Measurements from ENCODE around the gene KRTAP5-9.
"Not testable (repeated sequence)": the region's sequence is repeated elsewhere in the genome, so short reads cannot be mapped to it uniquely, and the experiment has no call there.

The KRTAP5-9 gene, protein sequence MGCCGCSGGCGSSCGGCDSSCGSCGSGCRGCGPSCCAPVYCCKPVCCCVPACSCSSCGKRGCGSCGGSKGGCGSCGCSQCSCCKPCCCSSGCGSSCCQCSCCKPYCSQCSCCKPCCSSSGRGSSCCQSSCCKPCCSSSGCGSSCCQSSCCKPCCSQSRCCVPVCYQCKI

GRCh38 chr11:71548120-71548519 is at the start of gene KRTAP5-9:
TSS of gene KRTAP5-9 (plus strand) at chr11:71548420. CDS start at chr11:71548658, 238 bp downstream.
- no peak for DNase-seq

DNA sequence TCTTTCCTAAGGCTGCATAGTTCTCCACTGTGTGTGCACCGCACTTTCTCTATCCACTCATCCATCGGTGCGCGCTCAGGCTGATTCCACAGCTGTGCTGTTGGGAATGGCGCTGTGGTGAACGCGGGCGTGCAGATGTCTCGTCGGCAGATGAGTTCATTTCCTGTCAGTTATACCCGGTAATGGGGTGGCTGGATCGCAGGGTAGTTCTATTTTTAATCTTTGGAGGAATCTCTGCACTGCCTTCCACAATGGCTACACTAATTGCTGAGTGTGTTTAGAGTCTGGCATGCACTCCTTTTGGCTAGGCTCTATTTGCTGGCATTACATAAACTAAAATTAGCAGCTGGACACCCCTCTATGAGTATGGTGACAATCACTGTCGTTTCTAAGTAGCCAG is 49.1 kb upstream of the KRTAP5-9 start:
- DNase-seq: no peak

DNA sequence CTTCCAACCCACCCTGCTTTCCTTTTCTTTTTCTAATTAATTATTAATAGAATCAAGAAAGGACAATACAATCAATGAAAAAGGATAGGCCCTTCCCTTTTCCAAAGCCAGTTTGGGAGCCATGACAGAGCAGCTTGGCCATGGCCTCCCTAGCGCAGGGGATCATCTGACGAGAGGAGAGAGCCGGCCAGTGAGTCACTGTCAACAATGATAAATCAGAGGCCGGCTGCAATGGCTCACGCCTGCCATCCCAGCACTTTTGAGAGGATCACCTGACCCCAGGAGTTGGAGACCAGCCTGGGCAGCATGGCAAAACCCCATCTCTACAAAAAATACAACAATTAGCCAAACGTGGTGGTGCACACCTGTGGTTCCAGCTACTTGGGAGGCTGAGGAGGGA is 48.7 kb upstream of the KRTAP5-9 start:
- no peak for DNase-seq

- DNase-seq: no peak
Observed at GRCh38 chr11:71500601-71501021, 47.6 kb upstream of the KRTAP5-9 start.

DNA sequence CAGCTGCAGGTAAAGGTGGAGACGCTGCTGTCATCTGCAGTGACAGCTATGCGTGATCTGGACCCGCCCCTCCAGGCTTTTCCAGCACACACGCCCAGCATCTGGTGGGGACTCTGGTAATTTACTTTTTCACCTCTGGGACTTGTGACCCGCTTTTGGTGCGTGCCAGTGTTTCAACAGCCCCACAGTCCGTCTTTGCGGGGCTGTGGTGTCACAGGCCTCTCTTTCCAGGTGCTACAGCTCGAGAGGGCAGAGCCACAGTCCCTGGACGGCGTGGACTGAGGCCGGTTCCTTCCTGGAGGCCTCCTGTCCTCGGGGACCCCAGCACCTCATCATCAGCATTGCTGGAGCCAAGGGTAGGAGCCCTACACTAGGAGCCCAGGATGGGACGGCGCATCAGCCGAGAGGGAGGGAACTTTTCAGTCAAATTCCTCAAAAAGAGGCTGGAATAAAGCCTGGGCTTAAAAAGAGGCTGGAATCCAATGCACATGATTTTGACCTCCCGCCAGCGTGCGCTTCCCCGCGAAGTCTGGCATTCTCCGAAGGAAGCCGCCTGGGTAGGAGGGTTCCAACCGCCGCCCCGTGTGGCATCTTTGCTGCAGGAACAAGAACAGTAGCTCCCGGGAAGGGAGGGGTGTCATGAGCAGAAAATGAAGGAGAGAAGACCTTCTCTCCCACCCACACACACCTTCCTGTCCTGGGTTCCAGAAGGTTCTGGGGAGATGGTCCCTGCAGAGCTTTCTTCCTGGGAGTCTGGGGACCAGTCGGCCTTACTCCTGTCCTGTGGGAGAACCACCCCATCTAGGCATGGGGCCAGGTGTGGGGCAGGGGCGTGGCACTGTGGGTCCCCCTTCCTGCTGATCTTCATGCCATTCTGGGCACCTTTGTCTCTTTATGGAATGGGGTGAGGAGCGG is 46.9 kb upstream of the KRTAP5-9 start:
- DNase-seq: no peak

- no peak for DNase-seq
Observed at GRCh38 chr11:71502026-71502425, 46.2 kb upstream of the KRTAP5-9 start.

DNA sequence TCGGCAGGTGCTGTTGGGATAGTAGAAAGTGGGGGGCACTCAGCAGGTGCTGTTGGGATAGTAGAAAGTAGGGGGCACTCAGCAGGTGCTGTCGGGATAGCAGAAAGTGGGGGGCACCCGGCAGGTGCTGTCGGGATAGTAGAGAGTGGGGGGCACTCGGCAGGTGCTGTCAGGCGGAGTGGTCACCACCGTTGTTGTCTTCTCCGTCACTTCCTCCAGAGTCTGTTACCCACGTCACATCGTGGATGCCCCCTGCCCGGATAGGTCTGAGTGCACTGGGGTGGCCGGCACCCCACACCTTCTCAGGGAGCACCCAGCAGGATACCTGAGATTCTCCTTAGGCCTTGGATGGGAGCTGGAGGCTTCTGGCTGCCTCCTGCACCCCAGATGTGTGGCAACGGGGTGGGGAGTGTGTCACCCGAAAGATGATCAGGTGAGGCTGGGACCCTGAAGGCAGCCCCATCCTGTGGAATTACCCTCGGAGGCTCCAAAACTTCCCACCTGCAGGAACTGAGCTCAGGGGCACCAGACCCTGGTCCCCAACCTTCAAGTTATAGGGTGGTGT is 45.3 kb upstream of the KRTAP5-9 start:
- DNase-seq: no peak

- DNase-seq: no peak
Observed at GRCh38 chr11:71504531-71504930, 43.7 kb upstream of the KRTAP5-9 start.

DNA sequence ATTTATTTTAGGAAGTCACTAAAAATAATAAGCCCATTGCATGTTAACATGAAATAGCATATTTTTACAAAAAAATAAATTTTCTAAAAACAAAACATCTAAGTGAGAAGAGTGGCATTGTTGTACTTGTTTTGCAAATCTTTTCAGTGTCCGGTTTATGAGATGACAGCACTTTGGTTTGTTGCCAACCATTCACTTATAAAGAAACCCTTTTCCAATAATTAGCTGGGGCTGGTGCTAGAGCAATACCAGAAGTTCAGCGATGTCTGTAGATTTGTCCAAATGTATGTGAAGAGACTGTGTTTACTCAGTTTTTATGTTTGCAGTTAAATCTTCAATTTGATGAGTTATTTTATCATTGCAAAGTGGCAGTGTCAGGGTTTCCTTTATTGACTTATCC is 43.2 kb upstream of the KRTAP5-9 start:
- no peak for DNase-seq

GRCh38 chr11:71505781-71506180 is 42.4 kb upstream of the KRTAP5-9 start:
- DNase-seq: no peak

DNA sequence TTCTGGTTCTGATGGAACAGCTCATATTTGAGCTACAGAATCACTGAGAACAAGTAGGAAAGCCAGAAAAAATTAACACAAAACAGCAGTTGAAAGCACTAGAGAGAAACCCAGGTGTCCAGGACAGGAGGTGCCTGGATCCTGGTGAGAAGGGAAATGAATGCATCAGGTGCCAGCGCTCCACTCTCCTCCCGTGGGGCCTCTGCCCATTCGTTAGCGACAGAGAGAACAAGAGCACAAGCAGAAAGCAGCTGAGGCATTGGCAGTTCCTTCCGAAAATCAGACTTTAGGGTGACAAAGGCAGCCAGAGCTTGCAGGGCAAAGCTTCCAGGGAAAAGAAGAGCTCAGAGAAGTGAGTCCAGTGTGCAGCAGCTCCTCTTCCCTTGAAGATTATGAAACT is 41.1 kb upstream of the KRTAP5-9 start:
- no peak for DNase-seq

DNA sequence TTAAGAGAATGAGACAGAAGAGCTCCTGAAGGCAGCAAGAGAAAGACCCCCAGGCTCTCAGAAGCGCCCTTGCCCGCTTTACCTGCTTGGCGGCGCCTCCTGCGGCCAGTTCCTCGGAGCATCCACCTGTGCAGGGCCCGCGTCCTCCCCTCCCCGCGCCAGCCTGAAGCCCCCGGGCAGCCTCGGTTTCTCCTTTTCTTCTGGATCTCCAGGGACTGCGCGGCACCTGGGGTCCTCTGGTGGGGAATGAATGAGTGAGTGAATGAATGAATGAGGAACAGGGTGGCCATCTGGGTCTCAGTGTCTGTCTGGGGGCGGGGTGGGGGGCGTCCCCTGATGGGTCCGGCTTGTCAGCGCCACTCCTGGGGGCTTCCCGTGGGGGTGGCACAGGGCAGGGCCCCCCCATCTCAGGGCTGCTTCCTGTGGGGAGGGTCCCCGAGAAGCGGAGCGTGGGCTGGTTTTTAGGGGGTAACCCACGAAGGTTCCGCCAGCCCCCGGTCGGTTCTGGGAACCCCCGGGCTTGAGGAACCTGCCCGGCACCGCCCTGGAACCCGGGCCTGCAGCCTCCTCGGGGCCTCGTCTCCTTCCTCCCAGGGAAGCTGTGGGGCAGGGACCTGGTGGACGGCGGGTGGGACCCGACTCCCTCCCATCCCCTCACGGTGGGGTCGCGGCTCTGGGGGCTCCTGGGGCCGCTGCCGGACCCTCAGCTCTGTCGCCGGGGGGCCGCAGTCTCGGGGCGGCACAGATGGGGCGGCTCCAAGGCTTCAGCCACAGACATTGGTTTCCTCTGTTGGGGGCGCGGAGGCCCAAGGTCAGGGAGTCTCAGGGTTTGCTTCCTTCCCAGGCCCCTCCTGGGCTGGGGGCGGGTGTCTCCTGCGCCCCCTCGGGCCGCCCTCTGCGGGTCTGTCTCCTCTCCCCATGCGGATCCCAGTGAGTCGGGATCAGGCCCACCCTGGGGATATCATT is 29.4 kb upstream of the KRTAP5-9 start:
- no peak for DNase-seq

DNA sequence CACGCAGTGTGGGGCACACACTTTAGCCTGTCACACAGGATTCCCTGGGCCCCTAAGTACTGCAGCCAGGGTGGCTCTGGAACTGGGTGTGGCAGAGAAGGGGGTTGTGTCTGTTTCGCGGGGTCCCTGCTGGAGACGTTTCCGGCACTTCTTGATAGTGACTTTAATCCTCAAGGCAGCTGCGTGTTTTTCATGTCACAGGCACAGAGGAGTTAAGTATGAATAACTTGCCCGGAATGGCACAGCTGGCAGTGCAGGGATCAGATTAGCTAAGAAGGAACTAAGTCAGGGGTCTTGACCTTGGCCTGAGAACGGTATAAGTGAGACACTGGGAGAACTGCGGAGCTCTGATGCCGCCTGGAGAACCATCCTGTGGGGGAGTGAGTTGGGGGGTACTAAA is 28.7 kb upstream of the KRTAP5-9 start:
- DNase-seq: no peak

DNA sequence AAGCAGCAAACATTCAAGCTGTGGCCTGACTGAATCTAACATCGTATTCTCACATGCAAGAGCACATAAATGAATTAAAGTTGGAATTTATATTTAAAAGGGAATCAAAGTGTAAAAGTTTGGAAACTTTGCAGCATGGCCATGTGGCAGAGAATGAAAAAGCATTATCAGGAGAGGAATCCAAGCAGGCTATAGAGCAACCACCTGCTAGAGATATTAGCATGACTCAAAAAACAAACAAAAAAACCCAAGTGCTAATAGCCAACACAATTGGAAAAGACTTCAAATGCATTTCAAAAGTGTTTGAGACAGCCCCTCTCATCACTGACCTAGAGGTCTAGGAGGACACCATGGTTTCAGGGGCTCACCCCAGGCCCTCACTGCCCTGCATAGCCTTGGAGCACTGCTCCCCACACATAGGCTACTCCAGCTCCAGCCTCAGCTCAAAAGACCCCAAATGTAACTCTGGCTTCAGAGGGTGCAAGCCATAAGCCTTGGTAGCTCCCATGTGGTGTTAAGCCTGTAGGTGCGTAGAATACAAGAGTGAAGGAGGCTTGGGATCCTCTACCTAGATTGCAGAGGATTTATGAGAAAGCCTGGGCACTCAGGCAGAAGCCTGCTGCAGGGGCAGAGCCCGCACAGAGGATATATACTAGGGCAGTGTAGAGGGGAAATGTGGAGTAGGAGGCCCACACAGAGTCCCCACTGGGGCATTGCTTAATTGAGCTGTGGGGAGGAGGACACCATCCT is 22.9 kb upstream of the KRTAP5-9 start:
- no peak for DNase-seq

DNA sequence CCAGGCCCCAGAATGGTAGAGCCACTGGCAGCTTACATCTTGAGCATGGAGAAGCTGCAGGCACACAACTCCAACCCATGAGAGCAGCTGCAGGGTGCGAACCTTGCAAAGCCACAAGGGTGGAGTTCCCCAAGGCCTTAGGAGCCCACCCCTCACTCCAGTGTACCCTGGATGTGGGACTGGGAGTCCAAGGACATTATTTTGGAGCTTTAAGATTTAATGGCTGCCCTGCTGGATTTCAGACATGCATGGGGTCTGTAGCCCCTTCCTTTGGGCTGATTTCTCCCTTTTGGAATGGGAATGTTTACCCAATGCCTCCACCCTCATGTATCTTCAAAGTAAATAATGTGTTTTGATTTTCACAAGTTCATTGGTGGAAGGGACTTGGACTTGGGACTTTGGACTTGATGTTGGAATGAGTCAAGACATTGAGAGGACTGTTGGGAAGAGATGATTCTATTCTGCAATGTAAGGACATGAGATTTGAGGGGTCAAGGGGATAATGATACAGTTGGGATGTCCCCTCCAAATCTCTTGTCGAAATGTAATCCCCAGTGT is 22.2 kb upstream of the KRTAP5-9 start:
- DNase-seq: no peak

DNA sequence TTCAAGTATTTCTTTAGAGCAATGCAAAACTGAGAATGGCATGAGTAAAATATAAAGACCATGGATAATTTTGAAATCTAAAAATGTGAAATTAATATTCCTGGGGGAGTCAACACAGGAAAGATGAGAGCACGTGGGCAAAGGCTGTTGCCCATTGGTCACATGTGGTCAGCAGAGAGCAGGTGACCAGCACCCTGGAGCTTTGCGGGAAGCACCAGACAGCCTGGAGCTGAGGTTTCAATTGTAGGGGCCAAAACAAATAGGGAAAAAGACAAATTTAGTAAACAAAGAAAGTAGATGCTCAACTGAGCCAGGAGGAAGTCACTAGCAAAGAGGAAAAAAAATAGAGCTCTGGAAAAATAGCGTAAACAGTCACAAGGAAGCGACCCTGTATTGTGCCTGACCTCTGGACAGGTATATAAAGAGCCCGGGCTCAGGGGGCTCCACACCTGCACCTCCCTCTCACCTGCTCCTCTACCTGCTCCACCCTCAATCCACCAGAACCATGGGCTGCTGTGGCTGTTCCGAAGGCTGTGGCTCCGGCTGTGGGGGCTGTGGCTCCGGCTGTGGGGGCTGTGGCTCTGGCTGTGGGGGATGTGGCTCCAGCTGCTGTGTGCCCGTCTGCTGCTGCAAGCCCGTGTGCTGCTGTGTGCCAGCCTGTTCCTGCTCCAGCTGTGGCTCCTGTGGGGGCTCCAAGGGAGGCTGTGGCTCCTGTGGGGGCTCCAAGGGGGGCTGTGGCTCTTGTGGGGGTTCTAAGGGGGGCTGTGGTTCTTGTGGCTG is 21.2 kb upstream of the KRTAP5-9 start, which contains the start of gene KRTAP5-7:
Gene KRTAP5-7 (plus strand): TSS at position 472 of the 780 bp plus-strand sequence. CDS start 34 bp downstream, at position 506.
- DNase-seq: not testable (repeated sequence)

DNA sequence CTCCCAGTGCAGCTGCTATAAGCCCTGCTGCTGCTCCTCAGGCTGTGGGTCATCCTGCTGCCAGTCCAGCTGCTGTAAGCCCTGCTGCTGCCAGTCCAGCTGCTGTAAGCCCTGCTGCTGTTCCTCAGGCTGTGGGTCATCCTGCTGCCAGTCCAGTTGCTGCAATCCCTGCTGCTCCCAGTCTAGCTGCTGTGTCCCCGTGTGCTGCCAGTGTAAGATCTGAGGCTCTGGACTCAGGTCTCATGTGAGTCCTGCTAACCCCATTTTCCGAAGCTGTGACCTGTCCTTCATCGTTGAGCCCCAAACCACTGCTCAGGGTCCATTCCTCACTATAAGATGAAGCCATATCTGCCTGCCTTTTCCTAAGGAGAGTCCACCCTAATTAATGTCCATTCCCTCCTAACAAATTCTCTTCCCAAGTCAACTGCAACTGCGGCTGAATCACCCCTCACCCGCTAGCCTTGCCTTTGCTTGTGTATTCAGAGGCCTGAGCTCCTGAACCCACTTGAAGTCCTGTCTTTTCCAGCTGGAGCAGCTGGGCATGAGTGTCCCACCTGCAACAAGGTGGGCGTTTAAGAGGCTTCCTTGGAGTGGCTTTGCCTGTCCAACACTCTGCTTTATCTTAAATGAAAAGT is 20.5 kb upstream of the KRTAP5-9 start:
- no peak for DNase-seq

GRCh38 chr11:71530602-71531001 is 17.6 kb upstream of the KRTAP5-9 start:
- DNase-seq: no peak

DNA sequence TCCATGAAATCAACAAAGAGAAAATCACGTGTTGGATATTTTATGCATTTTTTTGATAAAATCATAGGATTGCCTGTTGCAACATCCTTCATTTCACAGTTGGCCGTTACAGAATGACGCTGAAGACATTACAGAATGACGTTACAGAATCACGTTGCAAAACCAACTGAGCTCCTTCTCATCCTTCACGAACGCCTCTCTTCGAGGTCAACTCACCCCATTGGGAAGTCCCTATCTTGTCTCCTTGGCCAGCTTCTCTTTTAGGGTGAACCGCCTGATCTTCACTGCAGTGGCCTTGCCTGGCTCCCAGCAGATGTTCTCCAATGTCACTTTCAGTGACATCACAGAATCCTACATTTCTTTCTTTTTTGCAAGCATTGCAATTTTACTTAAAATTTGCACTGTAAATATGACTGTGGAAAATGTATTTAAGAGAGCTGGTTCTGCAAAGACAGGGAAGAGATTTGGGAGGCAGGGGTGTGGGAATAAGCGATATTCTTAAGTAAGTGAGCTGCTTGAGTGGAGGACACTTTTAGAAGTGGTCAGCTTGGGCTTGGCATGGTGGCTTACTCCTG is 16.1 kb upstream of the KRTAP5-9 start:
- no peak for DNase-seq
